Liver (tissue), 9 donors: Measurements from ENCODE around the gene ZKSCAN3. TPM values are rescaled to one million over a fixed set of nuclear protein-coding genes. Genes with fewer than 3 reads are reported as not detected.

Experiments used
- DNase-seq: peaks from one replicate; pipeline ENCODE4 v3.0.0-alpha.2; 2017; ENCODE audit warnings: low spot score
- H3K27ac ChIP-seq, 2 donors: one replicate each; pipeline ENCODE4 v1.7.0; 2013; ENCODE audit warnings: inconsistent platforms in 2 of 2, low read length in 2 of 2, control low read depth in 1 of 2, low read depth in 1 of 2, mild to moderate bottlenecking in 1 of 2
- H3K27me3 ChIP-seq, 4 donors: one replicate each; pipeline versions ENCODE4 v1.6.1 to v1.7.0; 2013; ENCODE audit warnings: low read length in 3 of 4, inconsistent platforms in 1 of 4, mild to moderate bottlenecking in 1 of 4, moderate library complexity in 1 of 4; ENCODE audit not compliant: control insufficient read depth in 4 of 4, insufficient read depth in 4 of 4
- H3K36me3 ChIP-seq, 4 donors: one replicate each; pipeline versions ENCODE4 v1.6.1 to v1.7.0; 2013; ENCODE audit warnings: low read length in 3 of 4, mild to moderate bottlenecking in 3 of 4, low read depth in 1 of 4, moderate library complexity in 1 of 4; ENCODE audit not compliant: control insufficient read depth in 4 of 4, insufficient read depth in 3 of 4
- H3K4me1 ChIP-seq, 4 donors: one replicate each; pipeline versions ENCODE4 v1.6.1 to v1.7.0; 2013; ENCODE audit warnings: low read length in 3 of 4, mild to moderate bottlenecking in 3 of 4, moderate library complexity in 1 of 4; ENCODE audit not compliant: control insufficient read depth in 4 of 4, insufficient read depth in 4 of 4
- H3K4me3 ChIP-seq, 3 donors: one replicate each; pipeline versions ENCODE4 v1.6.1 to v1.7.0; 2013; ENCODE audit warnings: low read length in 3 of 3, control low read depth in 1 of 3, low read depth in 1 of 3, mild to moderate bottlenecking in 1 of 3
- H3K9ac ChIP-seq, 2 donors: one replicate each; pipeline ENCODE4 v1.7.0; 2013; ENCODE audit warnings: low read length in 2 of 2, mild to moderate bottlenecking in 2 of 2, moderate library complexity in 2 of 2, control low read depth in 1 of 2, low read depth in 1 of 2
- H3K9me3 ChIP-seq, 4 donors: one replicate each; pipeline versions ENCODE4 v1.6.1 to v1.7.0; 2013; ENCODE audit warnings: low read length in 3 of 4; ENCODE audit not compliant: control insufficient read depth in 4 of 4
- EGR1 ChIP-seq, 2 donors: IDR thresholded peaks; 2 replicates each; pipeline ENCODE4 v1.6.1; 2016 to 2018; ENCODE audit warnings: antibody characterized with exemption in 2 of 2, low read depth in 2 of 2
- FOXA1 ChIP-seq: IDR thresholded peaks from 2 replicates; pipeline ENCODE4 v1.6.1; 2016; ENCODE audit warnings: antibody characterized with exemption
- FOXA2 ChIP-seq: IDR thresholded peaks from 2 replicates; pipeline ENCODE4 v1.6.1; 2016; ENCODE audit warnings: antibody characterized with exemption
- GABPA ChIP-seq, 2 donors: IDR thresholded peaks in 1 of 2; conservative IDR thresholded peaks in 1 of 2; 2 replicates each; pipeline ENCODE4 v1.6.1; 2016; ENCODE audit warnings: antibody characterized with exemption in 2 of 2, mild to moderate bottlenecking in 1 of 2, moderate library complexity in 1 of 2
- HNF4A ChIP-seq, 2 donors: conservative IDR thresholded peaks; 2 replicates each; pipeline ENCODE4 v1.6.1; 2016; ENCODE audit warnings: antibody characterized with exemption in 2 of 2, mild to moderate bottlenecking in 2 of 2
- HNF4G ChIP-seq: IDR thresholded peaks from 2 replicates; pipeline ENCODE4 v1.6.1; 2016; ENCODE audit warnings: antibody characterized with exemption
- JUND ChIP-seq, 2 donors: IDR thresholded peaks; 2 replicates each; pipeline ENCODE4 v1.6.1; 2016; ENCODE audit warnings: antibody characterized with exemption in 2 of 2
- NR2F2 ChIP-seq: IDR thresholded peaks from 2 replicates; pipeline ENCODE4 v1.6.1; 2016; ENCODE audit warnings: antibody characterized with exemption
- RAD21 ChIP-seq, 2 donors: IDR thresholded peaks; 2 replicates each; pipeline ENCODE4 v1.6.1; 2016; ENCODE audit warnings: antibody characterized with exemption in 2 of 2, mild to moderate bottlenecking in 2 of 2
- RXRA ChIP-seq, 2 donors: IDR thresholded peaks; 2 replicates each; pipeline ENCODE4 v1.6.1; 2017 to 2018; ENCODE audit warnings: antibody characterized with exemption in 2 of 2, mild to moderate bottlenecking in 1 of 2
- SP1 ChIP-seq: IDR thresholded peaks from 2 replicates; pipeline ENCODE4 v1.6.1; 2018; ENCODE audit warnings: antibody characterized with exemption, mild to moderate bottlenecking
- TAF1 ChIP-seq: conservative IDR thresholded peaks from 2 replicates; pipeline ENCODE4 v1.6.1; 2016; ENCODE audit warnings: antibody characterized with exemption, mild to moderate bottlenecking
- YY1 ChIP-seq: IDR thresholded peaks from 2 replicates; pipeline ENCODE4 v1.6.1; 2016; ENCODE audit warnings: antibody characterized with exemption, mild to moderate bottlenecking
- WGBS: extraction: QIAGEN DNeasy Blood & Tissue Kit; methylation state at CpG from one replicate; pipeline ENCODE4 v1.1.7; 2013; 5-methylcytosine and 5-hydroxymethylcytosine counted together
- polyA plus RNA-seq, 2 donors: library from polyadenylated mRNA; stranded (reverse) in 1 of 2; unstranded in 1 of 2; fragments of 200-250 nt in 1 of 2; fragments of >200 nt in 1 of 2; fragmentation: Nextera tagmentation in 1 of 2; extraction: Ambion mirVana in 1 of 2; gene quantifications; one replicate each; pipeline versions ENCODE4 v1.2.1 to v1.2.3, GENCODE V29; 2013 to 2015
- total RNA-seq, 2 donors: library from RNA; depleted of rRNA; stranded (reverse); fragments of >200 nt; gene quantifications; one replicate each; pipeline ENCODE4 v1.2.3, GENCODE V29; 2014
- TF ChIP-seq, protein P1 (sequence below): IDR thresholded peaks from 2 replicates; pipeline ENCODE4 v1.6.1; 2016; ENCODE audit warnings: antibody characterized with exemption
- TF ChIP-seq, protein P2 (sequence below): IDR thresholded peaks from 2 replicates; pipeline ENCODE4 v1.6.1; 2016; ENCODE audit warnings: antibody characterized with exemption
- TF ChIP-seq, protein P3 (sequence below): IDR thresholded peaks from 2 replicates; pipeline ENCODE4 v1.6.1; 2016; ENCODE audit warnings: antibody characterized with exemption
- TF ChIP-seq, protein P4 (sequence below): fragments of 150-350 bp; IDR thresholded peaks from 2 replicates; pipeline ENCODE4 v1.5.1; 2017; ENCODE audit warnings: improper control_type of control experiment, low read depth, low read length; ENCODE audit not compliant: missing input control
- TF ChIP-seq, protein P5 (sequence below): IDR thresholded peaks from 2 replicates; pipeline ENCODE4 v1.6.1; 2016; ENCODE audit warnings: antibody characterized with exemption, mild to moderate bottlenecking
- donor health status: healthy.
- donor health status: healthy.
- donor health status: healthy.
- donor health status: healthy.
- donor health status: healthy.

ZKSCAN3 gene
- total and polyA plus RNA-seq, 4 donors: 0.93 to 8.8 (median 1.9) TPM

DNA sequence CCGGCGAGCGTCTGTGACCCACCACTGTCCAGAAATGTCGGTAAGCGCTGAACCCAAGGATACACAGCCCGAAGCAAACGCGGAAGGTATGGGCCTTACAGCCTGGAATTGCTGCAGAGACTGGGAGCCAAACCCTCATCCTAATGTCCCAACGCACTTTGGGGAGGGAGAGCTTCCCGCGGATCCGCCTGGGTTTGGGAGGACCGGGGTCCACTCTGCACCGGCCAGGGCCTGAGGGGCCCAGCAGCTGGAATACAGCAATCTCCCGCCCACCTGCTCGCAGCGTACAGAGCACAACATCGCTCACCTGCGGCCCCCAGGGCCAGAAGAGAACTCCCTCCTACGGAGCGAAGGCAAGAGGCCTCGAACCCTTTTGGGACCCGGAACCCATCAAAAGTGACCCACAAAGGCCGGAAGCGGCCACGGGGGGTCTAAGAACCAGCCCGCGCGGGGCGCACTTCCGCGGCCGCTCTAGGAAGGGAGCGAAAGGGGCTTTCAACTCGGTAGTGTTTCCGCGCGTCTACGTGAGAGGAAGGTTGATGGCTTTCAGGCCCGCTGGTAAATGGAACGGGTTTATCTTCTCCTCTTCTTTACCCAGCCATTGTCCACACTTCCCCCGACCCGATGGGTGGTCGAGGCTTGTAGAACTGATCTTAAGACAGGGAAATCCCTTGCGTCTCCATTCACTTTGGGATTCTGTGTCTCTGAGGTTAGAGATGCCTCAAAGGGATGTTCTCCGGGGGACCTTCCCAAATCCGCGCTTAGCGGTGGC lies 49.8 kb downstream of the ZKSCAN3 start, which contains the start of gene ZSCAN12:
TSS of gene ZSCAN12 (minus strand) at position 398 of the 772 bp plus-strand sequence. CDS start 1,342 bp downstream, outside the sequence.
- TF ChIP-seq, protein P1, sequence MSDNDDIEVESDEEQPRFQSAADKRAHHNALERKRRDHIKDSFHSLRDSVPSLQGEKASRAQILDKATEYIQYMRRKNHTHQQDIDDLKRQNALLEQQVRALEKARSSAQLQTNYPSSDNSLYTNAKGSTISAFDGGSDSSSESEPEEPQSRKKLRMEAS: peak; percentile 71
- TF ChIP-seq EGR1 (IDR thresholded peaks at IDR 0.05; ENCODE audit: low read depth in 2 of 2) (peak in 1 of 2 donors; percentile 62), YY1 (peak; percentile 71), GABPA (IDR thresholded peaks at IDR 0.05 in 1 of 2, conservative IDR thresholded peaks at IDR 0.05 in 1 of 2) (peak; percentile 95), SP1 (peak; percentile 50), TAF1 (peak; percentile 34), JUND (IDR thresholded peaks at IDR 0.05) (no peak), HNF4G (no peak), NR2F2 (peak; percentile 72), FOXA1 (no peak), RXRA (IDR thresholded peaks at IDR 0.05) (peak; percentile 38 to 57), HNF4A (conservative IDR thresholded peaks at IDR 0.05) (no peak), FOXA2 (no peak), RAD21 (IDR thresholded peaks at IDR 0.05) (peak; percentile 40 to 50)
- TF ChIP-seq, protein P2, sequence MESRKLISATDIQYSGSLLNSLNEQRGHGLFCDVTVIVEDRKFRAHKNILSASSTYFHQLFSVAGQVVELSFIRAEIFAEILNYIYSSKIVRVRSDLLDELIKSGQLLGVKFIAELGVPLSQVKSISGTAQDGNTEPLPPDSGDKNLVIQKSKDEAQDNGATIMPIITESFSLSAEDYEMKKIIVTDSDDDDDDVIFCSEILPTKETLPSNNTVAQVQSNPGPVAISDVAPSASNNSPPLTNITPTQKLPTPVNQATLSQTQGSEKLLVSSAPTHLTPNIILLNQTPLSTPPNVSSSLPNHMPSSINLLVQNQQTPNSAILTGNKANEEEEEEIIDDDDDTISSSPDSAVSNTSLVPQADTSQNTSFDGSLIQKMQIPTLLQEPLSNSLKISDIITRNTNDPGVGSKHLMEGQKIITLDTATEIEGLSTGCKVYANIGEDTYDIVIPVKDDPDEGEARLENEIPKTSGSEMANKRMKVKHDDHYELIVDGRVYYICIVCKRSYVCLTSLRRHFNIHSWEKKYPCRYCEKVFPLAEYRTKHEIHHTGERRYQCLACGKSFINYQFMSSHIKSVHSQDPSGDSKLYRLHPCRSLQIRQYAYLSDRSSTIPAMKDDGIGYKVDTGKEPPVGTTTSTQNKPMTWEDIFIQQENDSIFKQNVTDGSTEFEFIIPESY: peak; percentile 50
- TF ChIP-seq, protein P3, sequence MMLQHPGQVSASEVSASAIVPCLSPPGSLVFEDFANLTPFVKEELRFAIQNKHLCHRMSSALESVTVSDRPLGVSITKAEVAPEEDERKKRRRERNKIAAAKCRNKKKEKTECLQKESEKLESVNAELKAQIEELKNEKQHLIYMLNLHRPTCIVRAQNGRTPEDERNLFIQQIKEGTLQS: no peak
- TF ChIP-seq, protein P4, sequence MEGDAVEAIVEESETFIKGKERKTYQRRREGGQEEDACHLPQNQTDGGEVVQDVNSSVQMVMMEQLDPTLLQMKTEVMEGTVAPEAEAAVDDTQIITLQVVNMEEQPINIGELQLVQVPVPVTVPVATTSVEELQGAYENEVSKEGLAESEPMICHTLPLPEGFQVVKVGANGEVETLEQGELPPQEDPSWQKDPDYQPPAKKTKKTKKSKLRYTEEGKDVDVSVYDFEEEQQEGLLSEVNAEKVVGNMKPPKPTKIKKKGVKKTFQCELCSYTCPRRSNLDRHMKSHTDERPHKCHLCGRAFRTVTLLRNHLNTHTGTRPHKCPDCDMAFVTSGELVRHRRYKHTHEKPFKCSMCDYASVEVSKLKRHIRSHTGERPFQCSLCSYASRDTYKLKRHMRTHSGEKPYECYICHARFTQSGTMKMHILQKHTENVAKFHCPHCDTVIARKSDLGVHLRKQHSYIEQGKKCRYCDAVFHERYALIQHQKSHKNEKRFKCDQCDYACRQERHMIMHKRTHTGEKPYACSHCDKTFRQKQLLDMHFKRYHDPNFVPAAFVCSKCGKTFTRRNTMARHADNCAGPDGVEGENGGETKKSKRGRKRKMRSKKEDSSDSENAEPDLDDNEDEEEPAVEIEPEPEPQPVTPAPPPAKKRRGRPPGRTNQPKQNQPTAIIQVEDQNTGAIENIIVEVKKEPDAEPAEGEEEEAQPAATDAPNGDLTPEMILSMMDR: peak; percentile 29
- TF ChIP-seq, protein P5, sequence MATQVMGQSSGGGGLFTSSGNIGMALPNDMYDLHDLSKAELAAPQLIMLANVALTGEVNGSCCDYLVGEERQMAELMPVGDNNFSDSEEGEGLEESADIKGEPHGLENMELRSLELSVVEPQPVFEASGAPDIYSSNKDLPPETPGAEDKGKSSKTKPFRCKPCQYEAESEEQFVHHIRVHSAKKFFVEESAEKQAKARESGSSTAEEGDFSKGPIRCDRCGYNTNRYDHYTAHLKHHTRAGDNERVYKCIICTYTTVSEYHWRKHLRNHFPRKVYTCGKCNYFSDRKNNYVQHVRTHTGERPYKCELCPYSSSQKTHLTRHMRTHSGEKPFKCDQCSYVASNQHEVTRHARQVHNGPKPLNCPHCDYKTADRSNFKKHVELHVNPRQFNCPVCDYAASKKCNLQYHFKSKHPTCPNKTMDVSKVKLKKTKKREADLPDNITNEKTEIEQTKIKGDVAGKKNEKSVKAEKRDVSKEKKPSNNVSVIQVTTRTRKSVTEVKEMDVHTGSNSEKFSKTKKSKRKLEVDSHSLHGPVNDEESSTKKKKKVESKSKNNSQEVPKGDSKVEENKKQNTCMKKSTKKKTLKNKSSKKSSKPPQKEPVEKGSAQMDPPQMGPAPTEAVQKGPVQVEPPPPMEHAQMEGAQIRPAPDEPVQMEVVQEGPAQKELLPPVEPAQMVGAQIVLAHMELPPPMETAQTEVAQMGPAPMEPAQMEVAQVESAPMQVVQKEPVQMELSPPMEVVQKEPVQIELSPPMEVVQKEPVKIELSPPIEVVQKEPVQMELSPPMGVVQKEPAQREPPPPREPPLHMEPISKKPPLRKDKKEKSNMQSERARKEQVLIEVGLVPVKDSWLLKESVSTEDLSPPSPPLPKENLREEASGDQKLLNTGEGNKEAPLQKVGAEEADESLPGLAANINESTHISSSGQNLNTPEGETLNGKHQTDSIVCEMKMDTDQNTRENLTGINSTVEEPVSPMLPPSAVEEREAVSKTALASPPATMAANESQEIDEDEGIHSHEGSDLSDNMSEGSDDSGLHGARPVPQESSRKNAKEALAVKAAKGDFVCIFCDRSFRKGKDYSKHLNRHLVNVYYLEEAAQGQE: peak; percentile 50
- Histone ChIP-seq H3K4me1 (peaks cover 2 to 15% (median 7%) of the 10 kb centered on the region in 4 donors), H3K27me3 (no peaks in the 10 kb centered on the region), H3K4me3 (peak within 1 kb of the TSS; percentile 70 to 80 (median 72)), H3K27ac (peak within 1 kb of the TSS in 1 of 2 donors; percentile 36), H3K9me3 (no peaks in the 10 kb centered on the region), H3K36me3 (peaks cover 0 to 3% (median under 1%) of the 10 kb centered on the region in 4 donors), H3K9ac (peak within 1 kb of the TSS; percentile 59 to 68)
- 2% methylated on average over 49 of the region's 49 CpGs for WGBS
- peak; percentile 83 for DNase-seq
